ENCODE measurements around the gene DVL2.
A peak's percentile ranks its signal among the peaks of the same experiment; 100 is the strongest.

The DVL2 gene

GRCh38 chr17:7232114-7232513 is 2.2 kb downstream of the DVL2 start:
- Histone ChIP-seq H3K27me3 (ENCODE audit: control insufficient read depth in 1 of 2, insufficient read depth in 1 of 2, low read length in 2 of 2) (no peaks in the 10 kb centered on the region), H3K27ac (ENCODE audit: low read length, poor library complexity, severe bottlenecking) (no peak overlapping the region), H2BK12ac (ENCODE audit: low read length in 2 of 2) (no peak overlapping the region), H2AK5ac (ENCODE audit: low read length, severe bottlenecking) (no peak overlapping the region), H4K8ac (ENCODE audit: low read length) (no peak overlapping the region), H3K4me1 (ENCODE audit: control insufficient read depth, insufficient read depth, low read depth, low read length) (peaks cover 33% of the 10 kb centered on the region), H3K4me3 (ENCODE audit: insufficient read depth in 1 of 2, low read depth in 1 of 2, low read length in 2 of 2) (peak overlapping the region in 1 of 2 experiments; percentile 99), H3K36me3 (ENCODE audit: control insufficient read depth in 1 of 2, insufficient read depth in 2 of 2, low read depth in 1 of 2, low read length in 2 of 2) (peaks cover 59 to 62% of the 10 kb centered on the region in 2 experiments), H3K4ac (ENCODE audit: low read depth in 1 of 2, low read length in 2 of 2) (no peak overlapping the region), H2AFZ (ENCODE audit: low read depth, low read length) (no peak overlapping the region), H3K9me3 (ENCODE audit: control insufficient read depth, low read length) (no peaks in the 10 kb centered on the region), H4K91ac (ENCODE audit: low read length) (no peak overlapping the region), H2BK5ac (ENCODE audit: low read depth, low read length, poor library complexity, severe bottlenecking) (no peak overlapping the region), H3K23ac (ENCODE audit: low read length in 2 of 2) (no peak overlapping the region), H2BK15ac (ENCODE audit: low read depth, poor library complexity, severe bottlenecking) (no peak overlapping the region), H3K79me1 (replicated peaks; ENCODE audit: low read length, poor library complexity, severe bottlenecking) (peaks cover 22% of the 10 kb centered on the region), H2BK120ac (ENCODE audit: low read depth, low read length) (no peak overlapping the region), H3K14ac (ENCODE audit: low read length in 2 of 2) (no peak overlapping the region), H3K9ac (ENCODE audit: low read length) (peak overlapping the region; percentile 10), H3K4me2 (ENCODE audit: low read length, poor library complexity, severe bottlenecking) (no peak overlapping the region), H3K18ac (ENCODE audit: low read depth in 1 of 2, low read length in 2 of 2) (no peak overlapping the region)
- WGBS, result 74% methylated on average over 5 of the region's 5 CpGs
- no peak for DNase-seq

DNA sequence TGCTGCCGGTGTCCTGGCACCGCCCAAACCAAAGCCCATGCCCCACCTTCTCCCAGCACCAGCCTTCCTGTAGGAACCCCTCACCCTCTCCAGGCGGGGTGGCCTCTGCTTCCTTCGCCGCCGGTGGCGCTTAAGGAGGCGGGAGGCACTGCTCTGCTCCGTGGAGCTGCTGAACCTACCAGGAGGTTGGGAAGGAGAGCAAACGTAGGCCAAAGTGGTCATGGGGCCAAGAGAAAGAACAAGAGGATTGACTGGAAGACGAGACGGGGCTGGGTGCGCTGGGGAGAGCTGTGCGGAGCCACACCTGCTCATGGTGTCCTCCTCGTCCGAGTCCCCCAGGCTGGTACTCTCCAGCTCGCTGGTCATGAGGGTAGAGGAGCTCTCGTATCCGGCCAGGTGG is 4.8 kb downstream of the DVL2 start:
- 97% methylated on average over 19 of the region's 19 CpGs for WGBS
- no peak overlapping the region for H2BK5ac ChIP-seq (ENCODE audit: low read depth, low read length, poor library complexity, severe bottlenecking)

DNA sequence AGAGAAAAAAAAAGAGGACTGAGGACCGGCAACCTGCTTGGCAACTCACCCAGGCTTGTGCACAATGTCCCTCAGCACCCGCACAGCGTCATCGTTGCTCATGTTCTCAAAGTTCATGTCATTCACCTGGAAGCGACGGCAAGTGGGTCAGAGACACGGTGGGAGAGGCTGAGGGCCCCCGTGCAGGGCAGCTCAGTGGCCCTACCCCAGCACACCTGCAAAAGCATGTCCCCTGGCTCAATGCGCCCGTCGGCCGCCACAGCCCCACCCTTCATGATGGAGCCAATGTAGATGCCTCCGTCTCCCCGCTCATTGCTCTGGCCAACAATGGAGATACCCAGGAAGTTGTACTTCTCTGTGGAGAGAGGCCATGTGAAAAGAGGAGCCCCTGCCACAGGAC is 5.4 kb downstream of the DVL2 start:
- peaks cover 60 to 67% of the 10 kb centered on the region in 2 experiments for H3K36me3 ChIP-seq (ENCODE audit: control insufficient read depth in 1 of 2, insufficient read depth in 2 of 2, low read depth in 1 of 2, low read length in 2 of 2)
- H3K27ac ChIP-seq (ENCODE audit: low read length, poor library complexity, severe bottlenecking), result no peak overlapping the region
- no peak overlapping the region for H3K4ac ChIP-seq (ENCODE audit: low read depth in 1 of 2, low read length in 2 of 2)
- no peak overlapping the region for H2BK120ac ChIP-seq (ENCODE audit: low read depth, low read length)
- no peaks in the 10 kb centered on the region for H3K9me3 ChIP-seq (ENCODE audit: control insufficient read depth, low read length)
- peaks cover 31% of the 10 kb centered on the region for H3K4me1 ChIP-seq (ENCODE audit: control insufficient read depth, insufficient read depth, low read depth, low read length)
- no peak overlapping the region for H4K91ac ChIP-seq (ENCODE audit: low read length)
- no peak overlapping the region for H3K4me2 ChIP-seq (ENCODE audit: low read length, poor library complexity, severe bottlenecking)
- no peak overlapping the region for H2AFZ ChIP-seq (ENCODE audit: low read depth, low read length)
- 99% methylated on average over 14 of the region's 14 CpGs for WGBS
- DNase-seq, result no peak
- no peak overlapping the region for H3K4me3 ChIP-seq (ENCODE audit: insufficient read depth in 1 of 2, low read depth in 1 of 2, low read length in 2 of 2)
- H3K27me3 ChIP-seq (ENCODE audit: control insufficient read depth in 1 of 2, insufficient read depth in 1 of 2, low read length in 2 of 2), result no peaks in the 10 kb centered on the region
- no peak overlapping the region for H3K23ac ChIP-seq (ENCODE audit: low read length in 2 of 2)
- H2BK15ac ChIP-seq (ENCODE audit: low read depth, poor library complexity, severe bottlenecking), result no peak overlapping the region
- H3K18ac ChIP-seq (ENCODE audit: low read depth in 1 of 2, low read length in 2 of 2), result no peak overlapping the region
- no peak overlapping the region for H2BK12ac ChIP-seq (ENCODE audit: low read length in 2 of 2)
- H3K14ac ChIP-seq (ENCODE audit: low read length in 2 of 2), result no peak overlapping the region
- no peak overlapping the region for H4K8ac ChIP-seq (ENCODE audit: low read length)
- no peak overlapping the region for H2BK5ac ChIP-seq (ENCODE audit: low read depth, low read length, poor library complexity, severe bottlenecking)
- H3K9ac ChIP-seq (ENCODE audit: low read length), result no peak overlapping the region
- peaks cover 29% of the 10 kb centered on the region for H3K79me1 ChIP-seq (replicated peaks; ENCODE audit: low read length, poor library complexity, severe bottlenecking)
- no peak overlapping the region for H2AK5ac ChIP-seq (ENCODE audit: low read length, severe bottlenecking)

More for the DNA sequence above, 4.8 kb downstream of the DVL2 start:
- Histone ChIP-seq H3K14ac (ENCODE audit: low read length in 2 of 2) (no peak overlapping the region), H3K9me3 (ENCODE audit: control insufficient read depth, low read length) (no peaks in the 10 kb centered on the region), H3K27me3 (ENCODE audit: control insufficient read depth in 1 of 2, insufficient read depth in 1 of 2, low read length in 2 of 2) (no peaks in the 10 kb centered on the region), H2BK15ac (ENCODE audit: low read depth, poor library complexity, severe bottlenecking) (no peak overlapping the region), H3K18ac (ENCODE audit: low read depth in 1 of 2, low read length in 2 of 2) (no peak overlapping the region), H4K8ac (ENCODE audit: low read length) (no peak overlapping the region), H3K27ac (ENCODE audit: low read length, poor library complexity, severe bottlenecking) (no peak overlapping the region), H2AK5ac (ENCODE audit: low read length, severe bottlenecking) (no peak overlapping the region), H3K36me3 (ENCODE audit: control insufficient read depth in 1 of 2, insufficient read depth in 2 of 2, low read depth in 1 of 2, low read length in 2 of 2) (peaks cover 57 to 62% of the 10 kb centered on the region in 2 experiments), H3K4ac (ENCODE audit: low read depth in 1 of 2, low read length in 2 of 2) (no peak overlapping the region), H2BK12ac (ENCODE audit: low read length in 2 of 2) (no peak overlapping the region), H3K4me1 (ENCODE audit: control insufficient read depth, insufficient read depth, low read depth, low read length) (peaks cover 27% of the 10 kb centered on the region), H3K79me1 (replicated peaks; ENCODE audit: low read length, poor library complexity, severe bottlenecking) (peaks cover 29% of the 10 kb centered on the region), H3K4me2 (ENCODE audit: low read length, poor library complexity, severe bottlenecking) (no peak overlapping the region), H3K9ac (ENCODE audit: low read length) (no peak overlapping the region), H4K91ac (ENCODE audit: low read length) (no peak overlapping the region), H3K4me3 (ENCODE audit: insufficient read depth in 1 of 2, low read depth in 1 of 2, low read length in 2 of 2) (no peak overlapping the region), H3K23ac (ENCODE audit: low read length in 2 of 2) (no peak overlapping the region), H2AFZ (ENCODE audit: low read depth, low read length) (no peak overlapping the region), H2BK120ac (ENCODE audit: low read depth, low read length) (no peak overlapping the region)
- no peak for DNase-seq

GRCh38 chr17:7226721-7227710 is 7.3 kb downstream of the DVL2 start:
- Histone ChIP-seq H3K4ac (ENCODE audit: low read depth in 1 of 2, low read length in 2 of 2) (no peak overlapping the region), H3K4me3 (ENCODE audit: insufficient read depth in 1 of 2, low read depth in 1 of 2, low read length in 2 of 2) (no peak overlapping the region), H2BK120ac (ENCODE audit: low read depth, low read length) (no peak overlapping the region), H2BK15ac (ENCODE audit: low read depth, poor library complexity, severe bottlenecking) (no peak overlapping the region), H3K27ac (ENCODE audit: low read length, poor library complexity, severe bottlenecking) (no peak overlapping the region), H3K9me3 (ENCODE audit: control insufficient read depth, low read length) (no peaks in the 10 kb centered on the region), H3K9ac (ENCODE audit: low read length) (no peak overlapping the region), H3K27me3 (ENCODE audit: control insufficient read depth in 1 of 2, insufficient read depth in 1 of 2, low read length in 2 of 2) (no peaks in the 10 kb centered on the region), H3K79me1 (replicated peaks; ENCODE audit: low read length, poor library complexity, severe bottlenecking) (peaks cover 32% of the 10 kb centered on the region), H4K8ac (ENCODE audit: low read length) (no peak overlapping the region), H2AK5ac (ENCODE audit: low read length, severe bottlenecking) (no peak overlapping the region), H2BK5ac (ENCODE audit: low read depth, low read length, poor library complexity, severe bottlenecking) (no peak overlapping the region), H2BK12ac (ENCODE audit: low read length in 2 of 2) (no peak overlapping the region), H3K4me2 (ENCODE audit: low read length, poor library complexity, severe bottlenecking) (no peak overlapping the region), H4K91ac (ENCODE audit: low read length) (no peak overlapping the region), H3K14ac (ENCODE audit: low read length in 2 of 2) (no peak overlapping the region), H3K4me1 (ENCODE audit: control insufficient read depth, insufficient read depth, low read depth, low read length) (peaks cover 45% of the 10 kb centered on the region), H3K18ac (ENCODE audit: low read depth in 1 of 2, low read length in 2 of 2) (no peak overlapping the region), H3K23ac (ENCODE audit: low read length in 2 of 2) (no peak overlapping the region), H2AFZ (ENCODE audit: low read depth, low read length) (no peak overlapping the region), H3K36me3 (ENCODE audit: control insufficient read depth in 1 of 2, insufficient read depth in 2 of 2, low read depth in 1 of 2, low read length in 2 of 2) (peaks cover 79 to 86% of the 10 kb centered on the region in 2 experiments)
- 97% methylated on average over 31 of the region's 31 CpGs for WGBS
- DNase-seq, result no peak

Measured in mesenchymal stem cell (in vitro differentiated cells and primary cell).